HG02885 (cell line): ENCODE results near the gene RASA2.
A peak's percentile ranks its signal among the peaks of the same experiment; 100 is the strongest.
"Not testable (repeated sequence)": the region's sequence is repeated elsewhere in the genome, so short reads cannot be mapped to it uniquely, and the experiment has no call there.

Source experiments
- ATAC-seq: cut with Tn5 transposase; IDR thresholded peaks from one replicate; pipeline ENCODE4 v1.9.1; 2021; ENCODE audit warnings: mild to moderate bottlenecking; ENCODE audit not compliant: unreplicated experiment, poor library complexity

Gene RASA2

GRCh38 chr3:141628334-141628733 is 141.5 kb downstream of the RASA2 start:
- ATAC-seq = not testable (repeated sequence)

GRCh38 chr3:141628868-141629441 is 142.1 kb downstream of the RASA2 start:
- not testable (repeated sequence) for ATAC-seq

GRCh38 chr3:141629976-141630375 is 143.1 kb downstream of the RASA2 start:
- no peak for ATAC-seq

GRCh38 chr3:141632779-141633374 is 146.1 kb downstream of the RASA2 start:
- ATAC-seq = no peak

GRCh38 chr3:141642215-141642614 is 155.4 kb downstream of the RASA2 start:
- no peak for ATAC-seq

GRCh38 chr3:141643391-141643790 is 156.6 kb downstream of the RASA2 start:
- no peak for ATAC-seq

- no peak for ATAC-seq
These were observed 157.0 kb downstream of the RASA2 start for GRCh38 chr3:141643796-141644195.

- ATAC-seq = peak; percentile 82
These were observed 158.1 kb downstream of the RASA2 start for GRCh38 chr3:141644931-141645330.

- ATAC-seq = no peak
These were observed 160.1 kb downstream of the RASA2 start for GRCh38 chr3:141646760-141647561.

- no peak for ATAC-seq
These were observed 160.7 kb downstream of the RASA2 start for GRCh38 chr3:141647562-141647915.

- ATAC-seq = no peak
These were observed 161.5 kb downstream of the RASA2 start for GRCh38 chr3:141648055-141648910.

- no peak for ATAC-seq
These were observed 163.0 kb downstream of the RASA2 start for GRCh38 chr3:141649871-141650270.

- ATAC-seq = no peak
These were observed 164.0 kb downstream of the RASA2 start for GRCh38 chr3:141650783-141651182.

GRCh38 chr3:141651409-141651808 is 164.6 kb downstream of the RASA2 start:
- no peak for ATAC-seq

- ATAC-seq = no peak
These were observed 165.5 kb downstream of the RASA2 start for GRCh38 chr3:141652349-141652748.

- ATAC-seq = no peak
These were observed 167.0 kb downstream of the RASA2 start for GRCh38 chr3:141653847-141654246.

- ATAC-seq = no peak
These were observed 169.0 kb downstream of the RASA2 start for GRCh38 chr3:141655801-141656200.

- no peak for ATAC-seq
These were observed 169.9 kb downstream of the RASA2 start for GRCh38 chr3:141656771-141657170.

GRCh38 chr3:141657516-141657915 is 170.7 kb downstream of the RASA2 start:
- ATAC-seq = no peak

- no peak for ATAC-seq
These were observed 173.2 kb downstream of the RASA2 start for GRCh38 chr3:141659821-141660613.
